ENCODE measurements around the gene TCEAL3.
"Not testable (repeated sequence)": the region's sequence is repeated elsewhere in the genome, so short reads cannot be mapped to it uniquely, and the experiment has no call there.

Gene TCEAL3

DNA sequence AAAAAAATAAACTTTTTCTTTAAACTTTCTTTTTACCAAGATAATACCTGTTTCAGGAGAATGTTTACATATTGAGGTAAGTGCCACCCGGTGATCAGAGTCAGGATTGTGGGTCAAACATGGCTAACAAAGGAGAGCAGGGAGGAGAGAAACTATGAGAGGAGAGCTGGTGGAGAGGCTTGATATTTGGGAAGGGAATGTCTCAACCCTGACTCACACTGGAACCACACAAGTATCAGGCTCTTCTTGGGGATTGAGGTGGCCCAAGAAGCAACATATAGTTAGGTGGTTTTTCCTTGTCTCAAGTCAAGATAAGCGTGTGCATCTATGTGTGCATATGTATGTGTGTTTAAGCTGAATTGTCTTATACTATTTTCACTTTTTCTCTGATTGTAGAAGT lies 27.7 kb downstream of the TCEAL3 start:
- POLR2A ChIA-PET, result no interaction called here
- CTCF ChIA-PET, result no interaction called here
- TF ChIP-seq, protein P1, sequence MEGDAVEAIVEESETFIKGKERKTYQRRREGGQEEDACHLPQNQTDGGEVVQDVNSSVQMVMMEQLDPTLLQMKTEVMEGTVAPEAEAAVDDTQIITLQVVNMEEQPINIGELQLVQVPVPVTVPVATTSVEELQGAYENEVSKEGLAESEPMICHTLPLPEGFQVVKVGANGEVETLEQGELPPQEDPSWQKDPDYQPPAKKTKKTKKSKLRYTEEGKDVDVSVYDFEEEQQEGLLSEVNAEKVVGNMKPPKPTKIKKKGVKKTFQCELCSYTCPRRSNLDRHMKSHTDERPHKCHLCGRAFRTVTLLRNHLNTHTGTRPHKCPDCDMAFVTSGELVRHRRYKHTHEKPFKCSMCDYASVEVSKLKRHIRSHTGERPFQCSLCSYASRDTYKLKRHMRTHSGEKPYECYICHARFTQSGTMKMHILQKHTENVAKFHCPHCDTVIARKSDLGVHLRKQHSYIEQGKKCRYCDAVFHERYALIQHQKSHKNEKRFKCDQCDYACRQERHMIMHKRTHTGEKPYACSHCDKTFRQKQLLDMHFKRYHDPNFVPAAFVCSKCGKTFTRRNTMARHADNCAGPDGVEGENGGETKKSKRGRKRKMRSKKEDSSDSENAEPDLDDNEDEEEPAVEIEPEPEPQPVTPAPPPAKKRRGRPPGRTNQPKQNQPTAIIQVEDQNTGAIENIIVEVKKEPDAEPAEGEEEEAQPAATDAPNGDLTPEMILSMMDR (IDR thresholded peaks at IDR 0.05; ENCODE audit: control extremely low read depth, extremely low read depth, low read depth, missing control alignments), result no peak

DNA sequence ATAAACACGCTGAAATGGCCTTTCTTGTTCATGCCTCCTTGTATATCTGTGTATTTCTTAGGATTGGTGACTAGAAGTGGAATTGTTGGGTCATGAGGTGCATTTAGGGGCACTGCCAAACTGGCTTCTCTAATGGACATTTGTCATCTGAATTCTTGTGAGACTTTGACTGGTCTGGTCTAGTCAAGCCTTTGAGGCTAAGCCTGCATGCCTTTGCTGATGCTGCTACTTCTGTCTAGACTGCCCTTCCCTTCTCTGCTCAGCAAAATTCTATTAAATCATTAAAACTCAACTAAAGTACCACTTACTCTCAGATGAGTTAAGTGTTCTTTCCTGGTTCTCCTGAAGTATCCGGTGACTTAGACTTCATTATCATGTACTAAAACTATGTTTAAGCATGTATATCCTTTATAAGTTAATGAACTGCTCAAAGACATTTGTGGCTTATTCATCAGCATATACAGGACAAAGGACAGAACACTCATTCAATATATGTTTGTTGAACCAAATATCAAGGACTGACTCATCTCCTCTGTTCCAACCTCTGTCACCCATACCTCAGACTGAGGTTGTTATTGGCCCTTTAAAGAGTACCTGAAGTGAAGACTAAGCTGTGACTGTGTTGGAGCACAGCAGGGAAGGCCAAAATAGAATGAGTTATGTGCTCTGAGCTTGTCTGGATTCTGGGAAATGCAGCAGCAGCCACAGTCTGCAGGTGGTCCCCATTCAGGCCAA lies 30.0 kb downstream of the TCEAL3 start:
- ChIA-PET POLR2A (no interaction called here), CTCF (no interaction called here)
- no peak for DNase-seq (ENCODE audit: extremely low spot score)
- TF ChIP-seq, protein P1 (IDR thresholded peaks at IDR 0.05; ENCODE audit: control extremely low read depth, extremely low read depth, low read depth, missing control alignments), result no peak

More for the DNA sequence above, 27.7 kb downstream of the TCEAL3 start:
- DNase-seq (ENCODE audit: extremely low spot score), result no peak

DNA sequence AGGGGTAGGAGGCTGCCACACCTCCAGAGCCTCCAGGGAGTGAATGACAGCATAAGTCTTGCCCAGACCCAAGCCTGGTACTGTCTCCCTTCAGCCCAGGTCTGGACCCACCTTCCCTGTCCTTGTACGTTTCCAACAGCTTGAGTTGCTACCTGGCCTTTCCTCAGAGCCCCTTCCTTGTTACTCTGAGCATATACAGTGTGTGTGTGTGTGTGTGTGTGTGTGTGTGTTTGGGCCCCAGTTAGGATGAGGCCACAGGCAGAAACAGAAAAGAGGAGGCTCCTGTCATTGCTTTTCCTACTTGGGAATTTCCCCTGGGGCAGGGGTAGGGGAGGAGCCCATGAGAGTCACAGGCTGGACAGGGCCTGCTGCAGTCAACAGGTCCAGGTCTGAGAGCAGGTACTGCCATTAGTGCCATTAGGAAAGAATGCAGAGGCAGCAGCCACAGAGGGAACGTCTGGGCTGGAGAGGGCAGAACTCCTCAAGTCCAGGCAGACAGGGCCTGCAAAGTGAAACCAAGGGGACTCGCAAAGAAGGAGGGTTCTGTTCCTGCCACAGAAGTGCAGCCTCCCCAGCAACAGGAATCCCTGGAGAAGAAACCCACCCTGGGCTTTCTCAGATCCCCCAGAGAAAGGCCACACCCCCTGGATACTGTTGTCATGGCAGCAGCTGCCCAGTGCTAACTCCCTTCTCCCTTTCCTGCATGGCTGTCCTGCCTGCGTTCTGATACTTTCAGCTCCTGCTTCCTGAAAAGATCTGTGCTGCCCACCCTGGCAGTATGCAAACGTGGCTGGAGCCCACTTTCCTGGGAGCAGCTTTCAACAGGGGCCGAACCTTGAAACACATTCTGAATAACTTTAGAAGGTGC lies 30.9 kb downstream of the TCEAL3 start:
- DNase-seq (ENCODE audit: extremely low spot score); POLR2A ChIA-PET: not testable (repeated sequence)
- CTCF ChIA-PET, result interaction anchor here (0.7 kb wide), 1 partner anchor 9 kb away, joined by 3 read pairs; no protein-coding TSS in a partner anchor

DNA sequence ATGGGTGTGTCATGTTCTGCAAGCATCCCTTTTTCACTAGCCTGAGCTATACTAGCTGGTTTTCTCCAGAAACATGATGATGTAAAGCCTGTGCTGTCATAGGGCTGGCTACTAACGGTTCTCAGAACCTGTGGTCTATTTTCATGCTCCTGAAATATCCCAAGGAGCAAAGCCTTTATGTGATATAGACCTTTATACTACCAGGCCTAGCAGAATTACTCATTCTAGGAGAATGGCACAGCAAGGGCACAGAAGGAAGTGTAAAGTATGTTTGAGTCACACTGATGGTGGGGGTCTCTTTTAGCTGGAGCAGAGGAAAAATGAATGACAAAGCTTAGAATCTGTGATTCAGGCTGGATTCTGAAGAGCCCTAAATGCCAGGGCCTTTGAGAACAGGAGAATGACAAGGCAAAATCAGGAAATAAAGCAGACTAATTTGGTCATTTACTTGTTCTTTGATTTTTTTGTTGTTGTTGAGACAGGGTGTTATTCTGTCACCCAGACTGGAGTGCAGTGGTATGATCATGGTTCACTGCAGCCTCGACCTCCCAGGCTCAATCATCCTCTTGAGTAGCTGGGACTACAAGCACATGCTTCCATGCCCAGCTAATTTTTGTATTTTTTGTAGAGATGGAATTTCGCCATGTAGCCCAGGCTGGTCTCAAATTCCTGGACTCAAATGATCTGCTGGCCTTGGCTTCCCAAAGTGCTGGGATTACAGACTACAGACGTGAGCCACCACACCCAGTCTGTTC lies 32.8 kb downstream of the TCEAL3 start:
- POLR2A ChIA-PET, result no interaction called here
- CTCF ChIA-PET, result no interaction called here
- TF ChIP-seq, protein P1 (IDR thresholded peaks at IDR 0.05; ENCODE audit: control extremely low read depth, extremely low read depth, low read depth, missing control alignments), result no peak
- no peak for DNase-seq (ENCODE audit: extremely low spot score)

DNA sequence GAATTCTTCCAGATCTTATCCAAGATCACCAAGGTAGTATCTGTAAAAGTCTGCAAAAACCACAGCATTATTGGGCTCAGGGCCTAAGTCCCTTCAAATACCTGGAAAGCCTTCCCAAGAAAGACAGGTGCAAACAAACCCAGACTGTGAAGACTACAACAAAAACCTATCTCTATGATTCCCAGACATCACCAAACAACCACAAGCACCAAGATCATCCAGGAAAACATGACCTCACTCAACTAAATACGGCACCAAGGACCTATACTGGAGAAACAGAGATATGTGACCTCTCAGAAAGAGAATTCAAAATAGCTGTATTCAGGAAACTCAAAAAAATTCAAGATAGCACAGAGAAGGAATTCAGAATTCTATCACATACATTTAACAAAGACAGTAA lies 36.4 kb downstream of the TCEAL3 start:
- no peak for DNase-seq (ENCODE audit: extremely low spot score)
- TF ChIP-seq, protein P1 (IDR thresholded peaks at IDR 0.05; ENCODE audit: control extremely low read depth, extremely low read depth, low read depth, missing control alignments), result no peak
- POLR2A ChIA-PET, result no interaction called here
- CTCF ChIA-PET, result no interaction called here

DNA sequence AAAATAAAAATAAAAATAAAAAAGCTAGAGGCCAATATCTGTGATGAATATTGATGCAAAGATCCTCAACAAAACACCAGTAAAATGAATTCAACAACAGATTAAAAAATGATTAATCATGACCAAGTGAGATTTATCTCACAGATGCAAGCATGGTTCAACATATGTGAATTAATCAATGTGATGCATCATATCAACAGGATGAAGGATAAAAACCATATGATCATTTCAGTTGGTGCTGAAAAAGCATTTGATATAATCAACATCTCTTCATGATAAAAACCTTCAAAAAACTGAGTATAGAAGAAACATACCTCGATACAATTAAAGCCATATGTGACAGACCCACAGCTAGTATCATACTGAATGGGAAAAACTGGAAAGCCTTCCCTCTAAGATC lies 39.9 kb downstream of the TCEAL3 start:
- TF ChIP-seq, protein P1 (IDR thresholded peaks at IDR 0.05; ENCODE audit: control extremely low read depth, extremely low read depth, low read depth, missing control alignments), result no peak
- no peak for DNase-seq (ENCODE audit: extremely low spot score)
- POLR2A ChIA-PET, result no interaction called here
- CTCF ChIA-PET, result no interaction called here
